GM21381 (cell line): ENCODE measurements around the gene GGT5.
"Not testable (repeated sequence)": the region's sequence is repeated elsewhere in the genome, so short reads cannot be mapped to it uniquely, and the experiment has no call there.

Experiments used
- ATAC-seq: cut with Tn5 transposase; IDR thresholded peaks from one replicate; pipeline ENCODE4 v1.9.1; 2021; ENCODE audit warnings: mild to moderate bottlenecking, moderate library complexity; ENCODE audit not compliant: unreplicated experiment

Gene GGT5

GRCh38 chr22:24206460-24207263 is 38.2 kb downstream of the GGT5 start:
- ATAC-seq, result not testable (repeated sequence)

GRCh38 chr22:24205438-24206195 is 39.3 kb downstream of the GGT5 start:
- ATAC-seq, result no peak

- ATAC-seq, result not testable (repeated sequence)
These were observed 41.0 kb downstream of the GGT5 start for GRCh38 chr22:24203856-24204255.

GRCh38 chr22:24201681-24202614 is 42.9 kb downstream of the GGT5 start:
- no peak for ATAC-seq

- no peak for ATAC-seq
These were observed 44.2 kb downstream of the GGT5 start for GRCh38 chr22:24200619-24201212.

GRCh38 chr22:24198682-24199052 is 46.2 kb downstream of the GGT5 start:
- ATAC-seq, result no peak

GRCh38 chr22:24191893-24192292 is 53.0 kb downstream of the GGT5 start:
- ATAC-seq, result no peak

GRCh38 chr22:24191381-24191841 is 53.5 kb downstream of the GGT5 start:
- no peak for ATAC-seq

GRCh38 chr22:24190596-24191208 is 54.2 kb downstream of the GGT5 start:
- ATAC-seq, result no peak

GRCh38 chr22:24190159-24190540 is 54.7 kb downstream of the GGT5 start:
- ATAC-seq, result no peak

GRCh38 chr22:24189249-24190158 is 55.4 kb downstream of the GGT5 start:
- no peak for ATAC-seq

- ATAC-seq, result no peak
These were observed 56.1 kb downstream of the GGT5 start for GRCh38 chr22:24188705-24189248.

- ATAC-seq, result no peak
These were observed 56.9 kb downstream of the GGT5 start for GRCh38 chr22:24187731-24188644.

- no peak for ATAC-seq
These were observed 57.8 kb downstream of the GGT5 start for GRCh38 chr22:24186892-24187670.

- no peak for ATAC-seq
These were observed 58.5 kb downstream of the GGT5 start for GRCh38 chr22:24186352-24186740.

- ATAC-seq, result no peak
These were observed 59.2 kb downstream of the GGT5 start for GRCh38 chr22:24185501-24186351.
